ENCODE data around the gene TGM1. TPM values are rescaled to one million over a fixed set of nuclear protein-coding genes. Genes with fewer than 3 reads are reported as not detected.
A peak's percentile ranks its signal among the peaks of the same experiment; 100 is the strongest.

TGM1 gene
- total and polyA plus RNA-seq, 2 experiments from 2014 or later, result 0.33 to 1.5 TPM

DNA sequence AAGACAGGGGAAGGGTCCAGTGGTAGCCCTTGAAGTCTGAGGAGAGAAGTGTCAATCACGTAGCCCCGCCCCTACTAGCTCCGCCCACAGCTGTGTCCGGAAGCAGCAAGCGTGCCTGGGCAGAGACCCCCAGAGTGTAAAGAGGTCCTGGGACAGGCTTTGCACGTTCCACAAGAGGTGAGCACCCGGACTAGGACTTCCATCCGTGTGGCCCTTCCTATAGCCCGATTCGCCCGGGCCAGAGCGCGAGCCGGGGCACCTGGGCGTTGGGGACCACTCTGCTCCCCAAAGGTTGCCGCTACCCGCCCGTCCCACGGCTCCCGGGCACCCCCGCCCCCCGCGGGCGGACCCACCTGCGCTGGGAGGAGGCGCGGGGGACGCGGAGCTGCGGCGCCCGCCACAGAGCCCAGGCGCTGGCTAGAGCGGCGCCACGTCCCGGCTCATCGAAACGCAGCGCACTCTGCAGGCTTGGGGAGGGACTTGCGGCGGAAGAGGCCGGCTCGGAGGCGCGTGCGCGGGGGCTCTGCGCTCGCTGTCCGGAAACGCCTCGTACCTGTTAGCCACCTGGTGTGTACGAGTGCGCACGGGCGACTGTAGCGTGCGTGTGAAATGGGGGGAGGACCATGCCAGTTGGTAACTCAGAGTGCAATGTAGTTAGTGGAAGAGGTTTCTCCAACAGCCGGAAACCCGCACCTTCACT, 8.3 kb upstream of the TGM1 start, which contains the start of gene RABGGTA:
RABGGTA (minus strand) TSS at position 464 of the 700 bp plus-strand sequence. CDS start 482 bp downstream, outside the sequence.
- Histone ChIP-seq H3K79me2 (peaks cover 13% of the 10 kb centered on the region), H3K27ac (peak within 1 kb of the TSS; percentile 98), H4K20me1 (ENCODE audit: insufficient read depth, poor library complexity, severe bottlenecking) (no peaks in the 10 kb centered on the region), H3K27me3 (no peaks in the 10 kb centered on the region), H3K36me3 (replicated peaks; ENCODE audit: insufficient read depth, low read depth) (no peaks in the 10 kb centered on the region), H3K9me2 (replicated peaks; ENCODE audit: insufficient read depth) (no peaks in the 10 kb centered on the region), H2AFZ (peak within 1 kb of the TSS; percentile 89), H3K4me1 (ENCODE audit: insufficient read depth) (peaks cover 6% of the 10 kb centered on the region), H3K9me3 (ENCODE audit: low read depth) (no peaks in the 10 kb centered on the region), H3K4me3 (peak within 1 kb of the TSS; percentile 93), H3K4me2 (peak within 1 kb of the TSS; percentile 77)
- DNase-seq (ENCODE audit: low spot score), result peak; percentile 96
- WGBS (ENCODE audit: low lambda C conversion rate, missing lambda C conversion rate), result under 1% methylated on average over 52 of the region's 61 CpGs
- TF ChIP-seq EZH2 (IDR thresholded peaks at IDR 0.05; ENCODE audit: borderline replicate concordance) (no peak), EZH2phosphoT487 (IDR thresholded peaks at IDR 0.05; ENCODE audit: low read depth, severe bottlenecking, unreplicated experiment) (no peak)
- TF ChIP-seq, protein P1, sequence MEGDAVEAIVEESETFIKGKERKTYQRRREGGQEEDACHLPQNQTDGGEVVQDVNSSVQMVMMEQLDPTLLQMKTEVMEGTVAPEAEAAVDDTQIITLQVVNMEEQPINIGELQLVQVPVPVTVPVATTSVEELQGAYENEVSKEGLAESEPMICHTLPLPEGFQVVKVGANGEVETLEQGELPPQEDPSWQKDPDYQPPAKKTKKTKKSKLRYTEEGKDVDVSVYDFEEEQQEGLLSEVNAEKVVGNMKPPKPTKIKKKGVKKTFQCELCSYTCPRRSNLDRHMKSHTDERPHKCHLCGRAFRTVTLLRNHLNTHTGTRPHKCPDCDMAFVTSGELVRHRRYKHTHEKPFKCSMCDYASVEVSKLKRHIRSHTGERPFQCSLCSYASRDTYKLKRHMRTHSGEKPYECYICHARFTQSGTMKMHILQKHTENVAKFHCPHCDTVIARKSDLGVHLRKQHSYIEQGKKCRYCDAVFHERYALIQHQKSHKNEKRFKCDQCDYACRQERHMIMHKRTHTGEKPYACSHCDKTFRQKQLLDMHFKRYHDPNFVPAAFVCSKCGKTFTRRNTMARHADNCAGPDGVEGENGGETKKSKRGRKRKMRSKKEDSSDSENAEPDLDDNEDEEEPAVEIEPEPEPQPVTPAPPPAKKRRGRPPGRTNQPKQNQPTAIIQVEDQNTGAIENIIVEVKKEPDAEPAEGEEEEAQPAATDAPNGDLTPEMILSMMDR (IDR thresholded peaks at IDR 0.05; ENCODE audit: poor library complexity), result peak; percentile 78

DNA sequence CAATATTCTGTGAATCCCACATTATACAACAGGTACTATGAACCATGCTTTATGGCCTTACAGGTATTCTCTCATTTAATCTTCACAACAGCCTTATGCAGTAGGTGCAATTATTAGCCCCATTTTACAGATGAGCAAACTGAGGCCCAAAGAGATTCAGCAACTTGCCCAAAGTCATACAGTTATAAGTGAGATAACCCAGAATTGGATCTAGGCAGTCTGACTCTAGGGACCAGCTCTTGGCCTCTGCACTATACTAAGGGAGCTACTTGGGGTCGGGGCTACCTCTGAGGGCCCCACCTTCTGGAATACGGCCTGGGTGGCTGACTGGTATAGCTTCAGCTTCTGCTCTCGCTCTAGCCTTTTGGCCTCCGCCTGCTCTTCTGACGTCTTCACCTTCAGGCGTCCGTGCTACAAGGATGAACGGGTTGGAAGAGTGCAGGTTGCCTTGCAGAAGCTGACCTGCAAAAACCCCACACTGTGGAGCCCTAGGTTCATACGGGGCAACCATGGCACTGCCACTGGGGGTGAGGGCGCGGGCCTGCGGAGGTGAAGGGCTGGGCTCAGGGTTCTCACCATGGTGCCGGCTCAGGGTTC, 7.7 kb upstream of the TGM1 start:
- Histone ChIP-seq H3K9me3 (ENCODE audit: low read depth) (no peaks in the 10 kb centered on the region), H4K20me1 (ENCODE audit: insufficient read depth, poor library complexity, severe bottlenecking) (no peaks in the 10 kb centered on the region), H3K4me1 (ENCODE audit: insufficient read depth) (peaks cover 6% of the 10 kb centered on the region), H3K9me2 (replicated peaks; ENCODE audit: insufficient read depth) (no peaks in the 10 kb centered on the region), H3K27me3 (no peaks in the 10 kb centered on the region), H2AFZ (peak overlapping the region; percentile 89), H3K27ac (peak overlapping the region; percentile 98), H3K79me2 (peaks cover 10% of the 10 kb centered on the region), H3K36me3 (replicated peaks; ENCODE audit: insufficient read depth, low read depth) (no peaks in the 10 kb centered on the region), H3K4me2 (peak overlapping the region; percentile 77), H3K4me3 (peak overlapping the region; percentile 93)
- TF ChIP-seq, protein P1 (IDR thresholded peaks at IDR 0.05; ENCODE audit: poor library complexity), result no peak
- no peak for TF ChIP-seq EZH2 (IDR thresholded peaks at IDR 0.05; ENCODE audit: borderline replicate concordance)
- no peak for TF ChIP-seq EZH2phosphoT487 (IDR thresholded peaks at IDR 0.05; ENCODE audit: low read depth, severe bottlenecking, unreplicated experiment)
- 23% methylated on average over 13 of the region's 13 CpGs for WGBS (ENCODE audit: low lambda C conversion rate, missing lambda C conversion rate)
- DNase-seq (ENCODE audit: low spot score), result no peak

DNA sequence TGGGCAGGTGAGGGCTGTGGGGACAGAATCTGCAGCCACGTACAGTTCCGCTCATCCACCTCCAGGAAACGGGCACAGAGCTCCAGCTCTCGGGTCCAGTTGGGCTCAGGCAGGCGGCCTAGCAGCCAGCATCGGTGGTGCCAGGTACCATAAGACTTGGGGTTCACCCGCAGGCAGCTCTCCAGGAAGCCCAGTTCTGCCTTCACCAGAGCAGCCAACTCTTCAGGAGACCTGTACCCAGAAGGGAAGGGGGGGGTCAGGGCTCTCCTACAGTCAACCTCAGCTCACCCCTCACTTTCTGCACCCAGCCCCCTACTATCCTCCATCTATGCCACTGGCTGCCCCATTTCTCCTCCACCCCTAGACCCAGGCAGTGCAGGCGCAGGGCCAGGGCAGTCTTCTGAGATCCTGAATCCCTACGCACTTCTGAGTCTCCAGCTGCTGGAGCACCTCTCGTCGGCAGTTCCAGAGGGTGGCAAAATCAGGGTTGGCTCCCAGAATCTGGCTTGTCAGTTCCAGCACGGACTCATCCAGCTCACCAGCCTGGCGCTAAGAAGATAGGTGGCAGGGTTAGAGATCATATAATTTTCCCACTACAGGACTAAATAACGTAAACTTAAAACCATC, 7.0 kb upstream of the TGM1 start:
- no peak overlapping the region for H3K27ac ChIP-seq
- peaks cover 10% of the 10 kb centered on the region for H3K79me2 ChIP-seq
- H3K9me3 ChIP-seq (ENCODE audit: low read depth), result no peaks in the 10 kb centered on the region
- H3K4me1 ChIP-seq (ENCODE audit: insufficient read depth), result peaks cover 6% of the 10 kb centered on the region
- no peak overlapping the region for H3K4me3 ChIP-seq
- WGBS (ENCODE audit: low lambda C conversion rate, missing lambda C conversion rate), result 97% methylated on average over 14 of the region's 14 CpGs
- H3K27me3 ChIP-seq, result no peaks in the 10 kb centered on the region
- H4K20me1 ChIP-seq (ENCODE audit: insufficient read depth, poor library complexity, severe bottlenecking), result no peaks in the 10 kb centered on the region
- no peak overlapping the region for H2AFZ ChIP-seq
- no peak for TF ChIP-seq EZH2 (IDR thresholded peaks at IDR 0.05; ENCODE audit: borderline replicate concordance)
- TF ChIP-seq EZH2phosphoT487 (IDR thresholded peaks at IDR 0.05; ENCODE audit: low read depth, severe bottlenecking, unreplicated experiment), result no peak
- TF ChIP-seq, protein P1 (IDR thresholded peaks at IDR 0.05; ENCODE audit: poor library complexity), result no peak
- no peaks in the 10 kb centered on the region for H3K9me2 ChIP-seq (replicated peaks; ENCODE audit: insufficient read depth)
- DNase-seq (ENCODE audit: low spot score), result no peak
- no peak overlapping the region for H3K4me2 ChIP-seq
- H3K36me3 ChIP-seq (replicated peaks; ENCODE audit: insufficient read depth, low read depth), result no peaks in the 10 kb centered on the region

All from hepatocyte (in vitro differentiated cells).